H1 (cell line): ENCODE results near the gene HLA-F. TPM values are rescaled to one million over a fixed set of nuclear protein-coding genes. Genes with fewer than 3 reads are reported as not detected.
A peak's percentile ranks its signal among the peaks of the same experiment; 100 is the strongest.

Experiments
- CTCF ChIA-PET: fragments of 300-600 bp; sonication (Branson Sonifier 250); formaldehyde crosslinking; loops from one replicate; lab custom pipeline; 2021; ENCODE audit not compliant: partially characterized antibody; lab: Charles Lee
- POLR2A ChIA-PET: fragments of 300-600 bp; sonication (Branson Sonifier 250); formaldehyde crosslinking; loops from one replicate; lab custom pipeline; 2021; ENCODE audit warnings: inconsistent platforms; ENCODE audit not compliant: partially characterized antibody; lab: Charles Lee
- DNase-seq, 2 experiments: peaks; one replicate each; pipeline versions ENCODE4 v3.0.0 to v3.0.0-alpha.2; 2010 to 2022; ENCODE audit warnings: low spot score in 2 of 2, low read depth in 1 of 2, mixed read lengths in 1 of 2
- FAIRE-seq: peaks from 2 replicates; lab custom pipeline; 2011; peaks lifted over from hg19 to GRCh38; lab: Jason Lieb, UNC
- H2AFZ ChIP-seq: 2 replicates; pipeline ENCODE4 v1.8.1; 2012; ENCODE audit warnings: low read length, inconsistent platforms
- H2AK5ac ChIP-seq: 2 replicates; pipeline ENCODE4 v1.6.1; 2013; ENCODE audit warnings: low read depth, low read length
- H2BK120ac ChIP-seq: replicated peaks from 2 replicates; pipeline ENCODE3; 2013; ENCODE audit warnings: low read depth, low read length, inconsistent platforms
- H2BK12ac ChIP-seq: 2 replicates; pipeline ENCODE4 v1.6.1; 2013; ENCODE audit warnings: low read depth, low read length
- H2BK15ac ChIP-seq: 2 replicates; pipeline ENCODE4 v1.6.1; 2013; ENCODE audit warnings: low read length
- H2BK20ac ChIP-seq: 2 replicates; pipeline ENCODE4 v1.6.1; 2013; ENCODE audit warnings: low read length
- H2BK5ac ChIP-seq: 2 replicates; pipeline ENCODE4 v1.6.1; 2013; ENCODE audit warnings: low read depth, low read length
- H3K14ac ChIP-seq: 2 replicates; pipeline ENCODE4 v1.6.1; 2013; ENCODE audit warnings: inconsistent platforms; ENCODE audit not compliant: insufficient read length
- H3K18ac ChIP-seq: 2 replicates; pipeline ENCODE4 v1.6.1; 2013; ENCODE audit warnings: low read length; ENCODE audit errors: extremely low read depth
- H3K23ac ChIP-seq: 2 replicates; pipeline ENCODE4 v1.6.1; 2013; ENCODE audit warnings: inconsistent platforms; ENCODE audit not compliant: insufficient read length
- H3K23me2 ChIP-seq: 2 replicates; pipeline ENCODE4 v1.6.1; 2013; ENCODE audit warnings: low read depth, low read length
- H3K27ac ChIP-seq: 2 replicates; pipeline ENCODE4 v1.6.1; 2011; ENCODE audit warnings: low read depth, low read length, inconsistent platforms
- H3K27me3 ChIP-seq, 4 experiments: replicated peaks in 1 of 4; 1 replicate in 1 of 4; 2 replicates in 3 of 4; pipeline versions ENCODE4 v1.6.1 to v1.8.1; 2011 to 2013; ENCODE audit warnings: low read length in 3 of 4, mild to moderate bottlenecking in 3 of 4, inconsistent platforms in 2 of 4, mixed read lengths in 2 of 4, moderate library complexity in 1 of 4; ENCODE audit not compliant: control insufficient read depth in 3 of 4, insufficient read depth in 3 of 4; ENCODE audit errors: extremely low read depth in 1 of 4
- H3K36me3 ChIP-seq, 4 experiments: 2 replicates each; pipeline versions ENCODE4 v1.6.1 to v1.8.1; 2011 to 2013; ENCODE audit warnings: mild to moderate bottlenecking in 4 of 4, low read length in 3 of 4, moderate library complexity in 2 of 4, control low read depth in 1 of 4, inconsistent platforms in 1 of 4; ENCODE audit not compliant: insufficient read depth in 4 of 4, control insufficient read depth in 2 of 4
- H3K4ac ChIP-seq: replicated peaks from 2 replicates; pipeline ENCODE3; 2013; ENCODE audit warnings: low read length, low read depth, mixed read lengths, inconsistent platforms; ENCODE audit not compliant: insufficient read length
- H3K4me1 ChIP-seq, 4 experiments: replicated peaks in 1 of 4; 1 replicate in 1 of 4; 2 replicates in 3 of 4; pipeline versions ENCODE4 v1.6.1 to v1.8.1; 2011 to 2013; ENCODE audit warnings: low read length in 3 of 4, inconsistent platforms in 2 of 4, mixed read lengths in 1 of 4; ENCODE audit not compliant: insufficient read depth in 4 of 4, control insufficient read depth in 3 of 4
- H3K4me2 ChIP-seq, 2 experiments: 2 replicates each; pipeline versions ENCODE4 v1.6.1 to v1.8.1; 2011 to 2013; ENCODE audit warnings: low read depth in 2 of 2, low read length in 2 of 2, control low read depth in 1 of 2, inconsistent platforms in 1 of 2, mild to moderate bottlenecking in 1 of 2; ENCODE audit not compliant: insufficient read depth in 1 of 2
- H3K4me3 ChIP-seq, 4 experiments: fragments of 200-600, 300-600 bp in 1 of 4; sonication (generic), shearing (Covaris generic), sonication (Bioruptor Twin) in 1 of 4; 2 replicates each; pipeline versions ENCODE4 v1.5.1 to v1.8.1; 2011 to 2016; ENCODE audit warnings: low read length in 4 of 4, low read depth in 3 of 4, control low read depth in 2 of 4, inconsistent platforms in 2 of 4, mild to moderate bottlenecking in 2 of 4, mixed read lengths in 1 of 4, moderate library complexity in 1 of 4; ENCODE audit not compliant: insufficient read depth in 2 of 4; ENCODE audit errors: extremely low read depth in 1 of 4
- H3K56ac ChIP-seq: replicated peaks from 2 replicates; pipeline ENCODE3; 2013; ENCODE audit warnings: low read depth, mild to moderate bottlenecking, mixed read lengths, low read length, inconsistent platforms; ENCODE audit not compliant: insufficient read length
- H3K79me1 ChIP-seq: 2 replicates; pipeline ENCODE4 v1.6.1; 2013; ENCODE audit warnings: low read depth, low read length, control low read depth
- H3K79me2 ChIP-seq, 2 experiments: 2 replicates each; pipeline versions ENCODE4 v1.6.1 to v1.8.1; 2012 to 2013; ENCODE audit warnings: low read length in 2 of 2, mild to moderate bottlenecking in 2 of 2, inconsistent platforms in 1 of 2; ENCODE audit not compliant: insufficient read depth in 2 of 2, control insufficient read depth in 1 of 2
- H3K9ac ChIP-seq, 4 experiments: replicated peaks in 1 of 4; 1 replicate in 1 of 4; 2 replicates in 3 of 4; pipeline versions ENCODE4 v1.6.1 to v1.8.1; 2011 to 2013; ENCODE audit warnings: low read depth in 3 of 4, low read length in 3 of 4, control low read depth in 2 of 4, mild to moderate bottlenecking in 2 of 4, moderate library complexity in 2 of 4, inconsistent platforms in 1 of 4; ENCODE audit errors: extremely low read depth in 1 of 4
- H3K9me3 ChIP-seq, 2 experiments: 2 replicates each; pipeline versions ENCODE4 v1.6.1 to v1.8.1; 2012 to 2013; ENCODE audit warnings: mild to moderate bottlenecking in 2 of 2, moderate library complexity in 2 of 2, control low read depth in 1 of 2, inconsistent platforms in 1 of 2, low read depth in 1 of 2, low read length in 1 of 2, mixed read lengths in 1 of 2; ENCODE audit not compliant: insufficient read depth in 2 of 2
- H4K20me1 ChIP-seq, 2 experiments: replicated peaks in 1 of 2; 2 replicates each; pipeline versions ENCODE3 to v1.8.1; 2011 to 2013; ENCODE audit warnings: inconsistent platforms in 2 of 2, low read length in 2 of 2, mild to moderate bottlenecking in 1 of 2; ENCODE audit not compliant: insufficient read depth in 2 of 2, control insufficient read depth in 1 of 2
- H4K5ac ChIP-seq: 2 replicates; pipeline ENCODE4 v1.6.1; 2013; ENCODE audit warnings: low read length, low read depth, mixed read lengths, inconsistent platforms; ENCODE audit not compliant: insufficient read length
- H4K8ac ChIP-seq: 2 replicates; pipeline ENCODE4 v1.8.0; 2013; ENCODE audit warnings: mild to moderate bottlenecking, moderate library complexity, low read length, inconsistent platforms; ENCODE audit not compliant: insufficient read depth; ENCODE audit errors: extremely low read depth
- H4K91ac ChIP-seq: replicated peaks from 2 replicates; pipeline ENCODE3; 2013; ENCODE audit warnings: low read length, mixed read lengths, inconsistent platforms; ENCODE audit not compliant: insufficient read length
- CHD2 ChIP-seq: IDR thresholded peaks from 2 replicates; pipeline ENCODE4 v1.6.1; 2012; ENCODE audit warnings: low read length, improper control_type of control experiment
- EP300 ChIP-seq, 2 experiments: IDR thresholded peaks; 1 replicate in 1 of 2; 2 replicates in 1 of 2; pipeline ENCODE4 v1.6.1; 2011 to 2012; ENCODE audit warnings: low read depth in 2 of 2, low read length in 2 of 2, mild to moderate bottlenecking in 2 of 2, borderline replicate concordance in 1 of 2, inconsistent platforms in 1 of 2, moderate library complexity in 1 of 2
- GTF2F1 ChIP-seq: IDR thresholded peaks from 2 replicates; pipeline ENCODE4 v1.6.1; 2012; ENCODE audit warnings: low read depth, low read length, improper control_type of control experiment, borderline replicate concordance
- HDAC2 ChIP-seq, 2 experiments: fragments of 300-600 bp in 1 of 2; sonication (generic) in 1 of 2; IDR thresholded peaks; 2 replicates each; pipeline ENCODE4 v1.6.1; 2011 to 2012; ENCODE audit warnings: low read depth in 2 of 2, low read length in 2 of 2, mild to moderate bottlenecking in 2 of 2, moderate library complexity in 2 of 2, borderline replicate concordance in 1 of 2, inconsistent platforms in 1 of 2
- KDM4A ChIP-seq: IDR thresholded peaks from one replicate; pipeline ENCODE4 v1.7.1; 2012; ENCODE audit warnings: low read depth, mild to moderate bottlenecking, moderate library complexity, low read length, inconsistent platforms; ENCODE audit not compliant: severe bottlenecking
- POU5F1 ChIP-seq: IDR thresholded peaks from 2 replicates; pipeline ENCODE4 v1.6.1; 2011; ENCODE audit warnings: low read depth, mild to moderate bottlenecking, low read length, moderate library complexity
- SIN3A ChIP-seq, 2 experiments: IDR thresholded peaks in 1 of 2; conservative IDR thresholded peaks in 1 of 2; 2 replicates each; pipeline ENCODE4 v1.6.1; 2011 to 2012; ENCODE audit warnings: low read length in 2 of 2, improper control_type of control experiment in 1 of 2, low read depth in 1 of 2, mild to moderate bottlenecking in 1 of 2
- YY1 ChIP-seq: IDR thresholded peaks from 2 replicates; pipeline ENCODE4 v1.6.1; 2011; ENCODE audit warnings: low read depth, mild to moderate bottlenecking, low read length
- WGBS, 2 experiments: shearing (Covaris generic) in 1 of 2; methylation state at CpG; one replicate each; pipeline versions ENCODE4 v1.1.6 to v1.1.7; 2013 to 2015; ENCODE audit warnings: low lambda C conversion rate in 2 of 2, mixed read lengths in 2 of 2, inconsistent platforms in 1 of 2, low coverage in 1 of 2, missing lambda C conversion rate in 1 of 2; ENCODE audit not compliant: insufficient replicate concordance in 2 of 2, insufficient coverage in 1 of 2, insufficient read length in 1 of 2; ENCODE audit errors: extremely low coverage in 1 of 2, missing lambda C conversion rate in 1 of 2; 5-methylcytosine and 5-hydroxymethylcytosine counted together
- polyA plus RNA-seq, 7 experiments: library from polyadenylated mRNA; depleted of rRNA in 3 of 7; stranded (reverse) in 5 of 7; unstranded in 2 of 7; fragments of >200 nt in 5 of 7; fragments of 200-250 nt in 2 of 7; gene quantifications; 1 replicate in 5 of 7; 2 replicates in 1 of 7; 4 replicates in 1 of 7; pipeline versions ENCODE4 v1.2.1 to v1.2.3, GENCODE V29; 2011 to 2013; ENCODE audit warnings: missing spikeins in 2 of 7, mixed read lengths in 2 of 7
- total RNA-seq: library from RNA; stranded (reverse); fragmentation: NEBNext Ultra II Directional; extraction: Animal tissue kit (Norgen Biotek cat#: 25700); gene quantifications from 2 replicates; pipeline ENCODE4 v1.2.1, GENCODE V29; 2021
- TF ChIP-seq, protein P1 (sequence below): IDR thresholded peaks from 2 replicates; pipeline ENCODE4 v1.6.1; 2012; ENCODE audit warnings: inconsistent platforms

Gene HLA-F
- total and polyA plus RNA-seq, 2 of the 8 experiments (the other 6 are each of a cell fraction or from before 2014, with no cell fraction given), result 9.6 to 11.7 TPM

DNA sequence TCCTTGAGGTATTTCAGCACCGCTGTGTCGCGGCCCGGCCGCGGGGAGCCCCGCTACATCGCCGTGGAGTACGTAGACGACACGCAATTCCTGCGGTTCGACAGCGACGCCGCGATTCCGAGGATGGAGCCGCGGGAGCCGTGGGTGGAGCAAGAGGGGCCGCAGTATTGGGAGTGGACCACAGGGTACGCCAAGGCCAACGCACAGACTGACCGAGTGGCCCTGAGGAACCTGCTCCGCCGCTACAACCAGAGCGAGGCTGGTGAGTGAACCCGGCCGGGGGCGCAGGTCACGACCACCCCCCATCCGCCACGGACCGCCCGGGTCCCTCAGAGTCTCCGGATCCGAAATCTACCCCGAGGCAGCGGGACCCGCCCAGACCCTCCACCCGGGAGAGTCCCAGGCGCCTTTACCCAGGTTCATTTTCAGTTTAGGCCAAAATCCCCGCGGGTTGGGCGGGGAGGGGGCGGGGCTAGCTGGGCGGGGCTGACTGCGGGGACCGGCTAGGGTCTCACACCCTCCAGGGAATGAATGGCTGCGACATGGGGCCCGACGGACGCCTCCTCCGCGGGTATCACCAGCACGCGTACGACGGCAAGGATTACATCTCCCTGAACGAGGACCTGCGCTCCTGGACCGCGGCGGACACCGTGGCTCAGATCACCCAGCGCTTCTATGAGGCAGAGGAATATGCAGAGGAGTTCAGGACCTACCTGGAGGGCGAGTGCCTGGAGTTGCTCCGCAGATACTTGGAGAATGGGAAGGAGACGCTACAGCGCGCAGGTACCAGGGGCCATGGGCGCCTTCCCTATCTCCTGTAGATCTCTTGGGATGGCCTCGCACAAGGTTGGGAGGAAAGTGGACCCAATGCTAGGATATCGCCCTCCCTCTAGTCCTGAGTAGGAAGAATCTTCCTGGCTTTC is 693 bp downstream of the HLA-F start:
- Histone ChIP-seq H3K56ac (no peak overlapping the region), H2BK120ac (no peak overlapping the region), H2BK15ac (no peak overlapping the region), H3K4me2 (peak overlapping the region; percentile 68 to 89), H3K18ac (no peak overlapping the region; the same call in 1 of the 2 replicates), H2BK5ac (no peak overlapping the region), H4K5ac (no peak overlapping the region), H2AK5ac (no peak overlapping the region; the same call in 1 of the 2 replicates), H3K79me1 (no peaks in the 10 kb centered on the region), H3K9me3 (no peaks in the 10 kb centered on the region), H3K9ac (no peak overlapping the region), H4K91ac (peak overlapping the region; percentile 40), H3K14ac (no peak overlapping the region), H3K23ac (no peak overlapping the region), H3K27ac (no peak overlapping the region), H4K20me1 (peaks cover 0 to 1% of the 10 kb centered on the region in 2 experiments), H4K8ac (no peak overlapping the region; the same call in 1 of the 2 replicates), H3K79me2 (no peaks in the 10 kb centered on the region), H3K27me3 (peaks cover 10 to 34% (median 30%) of the 10 kb centered on the region in 4 experiments), H2BK20ac (no peak overlapping the region), H3K4me3 (peak overlapping the region; percentile 59 to 79 (median 70)), H3K23me2 (peaks cover 10% of the 10 kb centered on the region; the same call in 1 of the 2 replicates), H3K4ac (no peak overlapping the region), H3K36me3 (no peaks in the 10 kb centered on the region), H2AFZ (peak overlapping the region; percentile 94; the same call in 1 of the 2 replicates), H2BK12ac (peak overlapping the region; percentile 19; the same call in 1 of the 2 replicates), H3K4me1 (peaks cover 0 to 6% (median under 1%) of the 10 kb centered on the region in 4 experiments; a peak in 3 of 7 replicates)
- DNase-seq (peak in 1 of 2 experiments; percentile 83), FAIRE-seq (no peak)
- CTCF ChIA-PET, result no interaction called here
- 5% methylated on average over 61 of the region's 76 CpGs; no CpG with 5 or more reads in 1 of the 2 experiments for WGBS, 2 experiments
- POLR2A ChIA-PET, result no interaction called here
- no peak for TF ChIP-seq CHD2
- TF ChIP-seq POU5F1, result no peak
- TF ChIP-seq, protein P1, sequence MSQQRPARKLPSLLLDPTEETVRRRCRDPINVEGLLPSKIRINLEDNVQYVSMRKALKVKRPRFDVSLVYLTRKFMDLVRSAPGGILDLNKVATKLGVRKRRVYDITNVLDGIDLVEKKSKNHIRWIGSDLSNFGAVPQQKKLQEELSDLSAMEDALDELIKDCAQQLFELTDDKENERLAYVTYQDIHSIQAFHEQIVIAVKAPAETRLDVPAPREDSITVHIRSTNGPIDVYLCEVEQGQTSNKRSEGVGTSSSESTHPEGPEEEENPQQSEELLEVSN, result peak; percentile 68; the same call in 1 of the 2 replicates
- TF ChIP-seq KDM4A, result peak; percentile 90
- TF ChIP-seq YY1, result no peak
- no peak for TF ChIP-seq SIN3A (conservative IDR thresholded peaks at IDR 0.05 in 1 of 2, IDR thresholded peaks at IDR 0.05 in 1 of 2; ENCODE audit: low read depth in 1 of 2, low read length in 2 of 2)
- 0 out of 4 replicates have a peak, but pooled peaks of 1 of the 2 experiments have one; percentile 24 for TF ChIP-seq HDAC2 (IDR thresholded peaks at IDR 0.05; ENCODE audit: borderline replicate concordance in 1 of 2, low read depth in 2 of 2, low read length in 2 of 2)
- no peak for TF ChIP-seq GTF2F1
- no peak for TF ChIP-seq EP300 (IDR thresholded peaks at IDR 0.05; ENCODE audit: borderline replicate concordance in 1 of 2, low read depth in 2 of 2, low read length in 2 of 2)
